Measurements from ENCODE around the gene GLG1.

GRCh38 chr16:74460542-74460941 is 146.4 kb downstream of the GLG1 start:
- TF ChIP-seq, protein P1, sequence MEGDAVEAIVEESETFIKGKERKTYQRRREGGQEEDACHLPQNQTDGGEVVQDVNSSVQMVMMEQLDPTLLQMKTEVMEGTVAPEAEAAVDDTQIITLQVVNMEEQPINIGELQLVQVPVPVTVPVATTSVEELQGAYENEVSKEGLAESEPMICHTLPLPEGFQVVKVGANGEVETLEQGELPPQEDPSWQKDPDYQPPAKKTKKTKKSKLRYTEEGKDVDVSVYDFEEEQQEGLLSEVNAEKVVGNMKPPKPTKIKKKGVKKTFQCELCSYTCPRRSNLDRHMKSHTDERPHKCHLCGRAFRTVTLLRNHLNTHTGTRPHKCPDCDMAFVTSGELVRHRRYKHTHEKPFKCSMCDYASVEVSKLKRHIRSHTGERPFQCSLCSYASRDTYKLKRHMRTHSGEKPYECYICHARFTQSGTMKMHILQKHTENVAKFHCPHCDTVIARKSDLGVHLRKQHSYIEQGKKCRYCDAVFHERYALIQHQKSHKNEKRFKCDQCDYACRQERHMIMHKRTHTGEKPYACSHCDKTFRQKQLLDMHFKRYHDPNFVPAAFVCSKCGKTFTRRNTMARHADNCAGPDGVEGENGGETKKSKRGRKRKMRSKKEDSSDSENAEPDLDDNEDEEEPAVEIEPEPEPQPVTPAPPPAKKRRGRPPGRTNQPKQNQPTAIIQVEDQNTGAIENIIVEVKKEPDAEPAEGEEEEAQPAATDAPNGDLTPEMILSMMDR (IDR thresholded peaks at IDR 0.05 in 2 of 3, conservative IDR thresholded peaks at IDR 0.05 in 1 of 3; ENCODE audit: borderline replicate concordance in 1 of 3, insufficient read depth in 1 of 3, low read depth in 2 of 3, low read length in 2 of 3) = no peak
- TF ChIP-seq ZFX (IDR thresholded peaks at IDR 0.05) (no peak), POLR2A (IDR thresholded peaks at IDR 0.05; ENCODE audit: borderline replicate concordance, extremely low read depth, insufficient read depth, insufficient read length) (no peak), SIN3A (IDR thresholded peaks at IDR 0.05; ENCODE audit: low read depth) (no peak), POLR2AphosphoS5 (IDR thresholded peaks at IDR 0.05; ENCODE audit: low read depth, low read length) (no peak), RAD21 (IDR thresholded peaks at IDR 0.05; ENCODE audit: low read depth) (no peak), EZH2 (IDR thresholded peaks at IDR 0.05) (no peak), SRF (IDR thresholded peaks at IDR 0.05; ENCODE audit: low read depth) (no peak), ZNF274 (IDR thresholded peaks at IDR 0.05; ENCODE audit: low read depth, low read length) (no peak), SP1 (IDR thresholded peaks at IDR 0.05; ENCODE audit: low read depth) (no peak), ATF3 (IDR thresholded peaks at IDR 0.05) (no peak)
- TF ChIP-seq, protein P2, sequence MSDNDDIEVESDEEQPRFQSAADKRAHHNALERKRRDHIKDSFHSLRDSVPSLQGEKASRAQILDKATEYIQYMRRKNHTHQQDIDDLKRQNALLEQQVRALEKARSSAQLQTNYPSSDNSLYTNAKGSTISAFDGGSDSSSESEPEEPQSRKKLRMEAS (IDR thresholded peaks at IDR 0.05) = no peak
